Activated T-helper 17 cell treated with anti-CD3 and anti-CD28 coated beads, Interleukin-2, amount 50 U/mL, for 72 hours (primary cell): Measurements from ENCODE around the gene EVA1C. TPM values are rescaled to one million over a fixed set of nuclear protein-coding genes. Genes with fewer than 3 reads are reported as not detected.
A peak's percentile ranks its signal among the peaks of the same experiment; 100 is the strongest.
"Not testable (repeated sequence)": the region's sequence is repeated elsewhere in the genome, so short reads cannot be mapped to it uniquely, and the experiment has no call there.

Experiments used
- ATAC-seq: fragments of 150-1000 bp; cut with Tn5 transposase; replicated peaks from 2 replicates; pipeline ENCODE4 v1.10.0; 2021; ENCODE audit warnings: mild to moderate bottlenecking, moderate library complexity
- H3K27ac Mint-ChIP-seq: one replicate; pipeline ENCODE4 v1.8.0; 2022; ENCODE audit warnings: mixed read lengths
- H3K27me3 Mint-ChIP-seq: one replicate; pipeline ENCODE4 v1.8.0; 2022; ENCODE audit warnings: mixed read lengths
- H3K36me3 Mint-ChIP-seq: one replicate; pipeline ENCODE4 v1.8.0; 2022; ENCODE audit warnings: low read depth, mild to moderate bottlenecking, mixed read lengths
- H3K4me1 Mint-ChIP-seq: one replicate; pipeline ENCODE4 v1.8.0; 2022; ENCODE audit warnings: mixed read lengths
- H3K4me3 Mint-ChIP-seq: one replicate; pipeline ENCODE4 v1.8.0; 2022; ENCODE audit warnings: mild to moderate bottlenecking, mixed read lengths
- H3K9me3 Mint-ChIP-seq: one replicate; pipeline ENCODE4 v1.8.0; 2022; ENCODE audit warnings: mixed read lengths
- total RNA-seq, 2 donors: library from RNA; stranded (reverse); gene quantifications; one replicate each; pipeline ENCODE4 v1.2.3, GENCODE V29; 2022

EVA1C gene
- total RNA-seq, result 10 to 100 TPM in 1 of 2 donors, 1 to 10 TPM in 1; 10.0 to 13.1 TPM

DNA sequence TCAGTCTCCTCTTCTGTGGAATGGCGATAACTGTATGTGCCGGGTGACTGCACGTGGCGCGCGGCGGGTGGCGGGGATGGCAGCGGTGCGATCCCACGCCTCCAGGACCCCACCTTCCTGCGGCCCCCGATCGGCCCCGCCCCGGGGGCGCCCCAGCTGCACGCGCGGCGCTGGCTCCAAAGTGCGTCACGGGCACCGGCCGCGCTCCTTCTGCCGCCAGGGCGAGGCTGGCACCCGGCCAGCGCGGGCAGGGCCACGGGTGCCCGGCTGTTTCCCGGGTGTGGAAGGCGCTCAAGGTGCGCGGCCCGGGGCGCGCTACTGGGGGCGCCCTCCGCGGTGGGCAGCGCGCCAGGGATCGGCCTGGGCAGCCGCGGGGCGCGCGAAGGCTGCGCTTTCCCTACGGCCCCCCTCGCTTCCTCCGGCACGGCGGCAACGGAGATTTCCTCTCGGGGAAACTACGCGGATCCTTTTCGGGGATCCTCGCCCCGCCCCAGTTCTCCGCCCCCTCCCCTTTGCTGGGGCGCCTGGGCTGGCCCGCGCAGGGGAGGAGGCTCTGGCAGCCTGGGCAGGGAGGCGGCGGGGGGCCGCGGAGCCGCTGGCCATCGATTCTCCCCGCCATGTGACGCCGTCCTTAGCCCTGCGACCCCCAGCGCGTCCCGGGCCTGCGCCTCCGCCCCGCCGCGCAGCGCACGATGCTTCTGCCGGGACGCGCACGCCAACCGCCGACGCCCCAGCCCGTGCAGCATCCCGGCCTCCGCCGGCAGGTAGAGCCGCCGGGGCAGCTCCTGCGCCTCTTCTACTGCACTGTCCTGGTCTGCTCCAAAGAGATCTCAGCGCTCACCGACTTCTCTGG, at the start of gene EVA1C:
TSS of gene EVA1C (plus strand) at position 545 of the 853 bp plus-strand sequence. CDS start at position 693, 148 bp downstream.
- peak; percentile 69 for ATAC-seq
- H3K4me1 Mint-ChIP-seq, result peaks cover 44% of the 10 kb centered on the region
- H3K27me3 Mint-ChIP-seq, result no peaks in the 10 kb centered on the region
- peaks cover 12% of the 10 kb centered on the region for H3K36me3 Mint-ChIP-seq
- no peaks in the 10 kb centered on the region for H3K9me3 Mint-ChIP-seq
- H3K27ac Mint-ChIP-seq, result peak within 1 kb of the TSS; percentile 97
- H3K4me3 Mint-ChIP-seq, result peak within 1 kb of the TSS; percentile 97

DNA sequence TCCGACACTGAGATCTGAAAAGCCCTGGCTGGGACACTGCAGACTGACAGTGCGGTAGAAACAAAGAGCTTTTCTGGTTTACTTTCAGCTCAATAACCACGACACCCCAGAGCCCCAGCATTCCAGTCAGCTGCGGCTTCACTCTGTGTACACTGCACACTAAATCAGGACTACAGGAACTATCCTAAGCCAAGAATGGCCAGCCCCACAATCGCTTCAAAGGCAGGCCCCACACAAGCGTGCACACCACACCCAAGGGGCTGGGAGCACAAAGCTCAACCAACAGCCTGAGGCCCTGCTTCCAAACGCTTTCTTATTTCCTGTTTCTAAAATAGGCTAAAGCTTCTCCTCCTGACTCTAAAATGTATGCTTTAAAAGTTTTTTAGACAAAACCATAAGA, 48.1 kb upstream of the EVA1C start:
- ATAC-seq, result no peak
- Mint-ChIP-seq H3K4me1 (no peaks in the 10 kb centered on the region), H3K27me3 (no peaks in the 10 kb centered on the region), H3K4me3 (no peak overlapping the region), H3K9me3 (no peaks in the 10 kb centered on the region), H3K36me3 (peaks cover 100% of the 10 kb centered on the region), H3K27ac (no peak overlapping the region)

DNA sequence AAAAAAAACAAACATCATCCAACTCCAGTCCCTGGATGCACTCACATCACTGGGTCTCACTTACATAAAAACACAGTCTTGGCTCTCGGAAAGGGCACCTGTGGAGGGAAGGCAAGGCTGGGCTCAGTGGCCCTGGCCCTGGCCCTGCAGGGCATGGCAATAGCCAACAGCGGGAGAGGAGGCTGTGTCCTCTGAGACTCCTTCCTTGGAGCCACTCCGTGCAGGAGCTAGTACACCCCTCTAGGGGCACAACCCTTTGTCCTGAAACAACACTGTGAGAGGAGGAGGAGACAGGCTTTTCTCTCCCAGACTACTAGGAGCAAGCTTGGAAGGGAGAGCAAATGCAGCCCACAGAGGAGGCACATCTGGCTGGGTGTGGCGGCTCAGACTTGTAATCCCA, 47.7 kb upstream of the EVA1C start:
- Mint-ChIP-seq H3K36me3 (peaks cover 100% of the 10 kb centered on the region), H3K27ac (no peak overlapping the region), H3K4me1 (no peaks in the 10 kb centered on the region), H3K4me3 (no peak overlapping the region), H3K9me3 (no peaks in the 10 kb centered on the region), H3K27me3 (no peaks in the 10 kb centered on the region)
- no peak for ATAC-seq

- Mint-ChIP-seq H3K27ac (no peak overlapping the region), H3K4me3 (no peak overlapping the region), H3K36me3 (peaks cover 100% of the 10 kb centered on the region), H3K4me1 (no peaks in the 10 kb centered on the region), H3K27me3 (no peaks in the 10 kb centered on the region), H3K9me3 (no peaks in the 10 kb centered on the region)
- ATAC-seq, result no peak
Measured at GRCh38 chr21:32366191-32366590, 46.3 kb upstream of the EVA1C start.

DNA sequence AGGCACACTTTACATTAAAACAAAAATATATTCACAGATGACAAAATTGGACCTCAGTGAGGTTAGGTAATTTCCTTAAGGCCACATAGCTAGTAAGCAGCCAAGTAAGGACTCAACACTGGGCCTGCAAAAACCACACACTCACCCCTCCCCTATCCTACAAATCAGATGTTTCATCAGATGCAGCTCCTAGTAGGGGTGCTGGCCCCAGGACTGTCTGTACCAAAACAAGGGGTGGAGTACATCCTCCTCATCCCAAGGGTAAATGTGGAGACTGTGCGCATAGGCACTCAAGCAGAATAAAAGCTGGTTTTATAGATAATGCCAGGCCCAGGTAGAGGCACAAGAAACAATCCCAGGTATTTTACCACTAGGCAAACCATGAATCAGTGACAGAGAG, 45.3 kb upstream of the EVA1C start:
- H3K9me3 Mint-ChIP-seq, result no peaks in the 10 kb centered on the region
- no peak overlapping the region for H3K27ac Mint-ChIP-seq
- H3K27me3 Mint-ChIP-seq, result no peaks in the 10 kb centered on the region
- no peak for ATAC-seq
- H3K36me3 Mint-ChIP-seq, result peaks cover 100% of the 10 kb centered on the region
- no peaks in the 10 kb centered on the region for H3K4me1 Mint-ChIP-seq
- H3K4me3 Mint-ChIP-seq, result no peak overlapping the region

GRCh38 chr21:32368386-32368785, 44.1 kb upstream of the EVA1C start:
- Mint-ChIP-seq H3K36me3 (peaks cover 100% of the 10 kb centered on the region), H3K27me3 (no peaks in the 10 kb centered on the region), H3K27ac (no peak overlapping the region), H3K4me1 (no peaks in the 10 kb centered on the region), H3K9me3 (no peaks in the 10 kb centered on the region), H3K4me3 (no peak overlapping the region)
- ATAC-seq, result no peak

DNA sequence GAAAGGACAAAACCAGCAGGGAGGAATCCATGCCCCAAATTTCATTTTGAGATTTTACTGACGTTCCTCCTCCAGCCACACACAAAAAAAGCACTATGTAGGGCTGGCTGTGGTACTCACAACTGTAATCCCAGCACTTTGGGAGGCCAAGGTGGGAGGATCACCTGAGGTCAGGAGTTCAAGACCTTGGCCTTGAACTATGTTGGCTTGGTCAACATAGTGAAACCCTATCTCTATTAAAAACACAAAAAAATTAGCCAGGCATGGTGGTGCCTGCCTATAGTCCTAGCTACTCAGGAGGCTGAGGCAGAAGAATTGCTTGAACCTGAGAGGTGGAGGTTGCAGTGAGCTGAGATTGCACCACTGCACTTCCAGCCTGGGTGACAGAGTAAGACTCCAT, 43.5 kb upstream of the EVA1C start:
- not testable (repeated sequence) for H3K27ac Mint-ChIP-seq, H3K9me3 Mint-ChIP-seq, H3K27me3 Mint-ChIP-seq, H3K4me1 Mint-ChIP-seq, ATAC-seq, H3K4me3 Mint-ChIP-seq
- H3K36me3 Mint-ChIP-seq, result peaks cover 99% of the 10 kb centered on the region

DNA sequence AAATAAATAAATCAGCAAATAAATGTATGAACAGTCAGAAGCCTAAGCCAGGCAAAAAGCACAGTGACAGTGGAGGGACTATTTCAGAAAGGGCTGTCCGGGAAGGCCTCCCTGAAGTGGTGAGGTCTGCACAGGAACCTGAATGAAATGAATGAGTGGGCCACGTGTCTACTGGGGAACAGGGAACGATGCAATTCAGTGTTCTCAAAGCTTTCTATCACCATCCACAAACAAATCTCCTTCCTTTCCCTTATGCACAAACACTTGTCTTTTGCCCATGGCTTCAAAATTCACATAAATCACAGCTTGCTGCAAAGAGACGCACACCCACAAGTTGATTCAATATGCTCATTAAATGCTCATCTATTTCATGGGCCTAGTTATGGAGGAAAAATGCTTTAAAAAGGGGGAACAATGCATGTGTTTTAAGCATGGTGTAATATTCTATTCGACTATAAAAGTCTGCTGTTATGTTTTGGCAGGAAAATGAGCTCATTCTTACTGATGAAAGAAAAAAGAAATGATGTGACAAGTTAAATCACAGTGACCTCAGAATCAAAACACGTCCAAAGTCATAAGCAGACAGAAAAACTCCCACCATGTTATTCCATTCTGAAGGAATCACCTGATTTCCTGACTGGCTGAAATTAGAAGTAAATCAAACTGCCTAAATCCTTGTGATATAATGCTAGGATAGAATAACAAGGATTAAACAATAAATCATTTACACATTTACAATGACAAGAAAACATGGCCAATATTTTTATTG, 41.3 kb upstream of the EVA1C start:
- Mint-ChIP-seq H3K9me3 (no peaks in the 10 kb centered on the region), H3K36me3 (peaks cover 99% of the 10 kb centered on the region), H3K27ac (no peak overlapping the region), H3K4me3 (no peak overlapping the region), H3K27me3 (no peaks in the 10 kb centered on the region), H3K4me1 (no peaks in the 10 kb centered on the region)
- no peak for ATAC-seq

DNA sequence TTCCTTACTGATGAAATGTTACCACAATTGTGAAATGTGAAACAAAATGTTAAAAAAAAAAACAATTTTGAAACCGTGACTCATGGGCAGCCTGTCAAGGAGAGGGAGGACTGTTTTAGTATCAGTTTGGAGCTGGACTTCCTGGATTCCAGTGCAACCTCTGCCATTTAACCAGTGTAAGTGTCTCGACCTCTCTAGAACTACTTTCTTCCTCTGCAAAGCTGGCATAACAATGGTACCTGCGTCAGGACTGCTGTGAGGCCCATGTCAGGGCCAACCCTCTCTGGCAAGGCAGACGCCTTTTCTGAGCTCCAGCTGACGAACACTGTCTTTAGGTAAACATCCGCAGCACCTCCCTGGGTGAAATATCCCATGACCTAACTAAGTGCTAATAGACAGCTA, 40.6 kb upstream of the EVA1C start:
- Mint-ChIP-seq H3K4me1 (no peaks in the 10 kb centered on the region), H3K27ac (peak overlapping the region; percentile 64), H3K36me3 (peaks cover 99% of the 10 kb centered on the region), H3K4me3 (no peak overlapping the region), H3K9me3 (no peaks in the 10 kb centered on the region), H3K27me3 (no peaks in the 10 kb centered on the region)
- peak; percentile 61 for ATAC-seq

DNA sequence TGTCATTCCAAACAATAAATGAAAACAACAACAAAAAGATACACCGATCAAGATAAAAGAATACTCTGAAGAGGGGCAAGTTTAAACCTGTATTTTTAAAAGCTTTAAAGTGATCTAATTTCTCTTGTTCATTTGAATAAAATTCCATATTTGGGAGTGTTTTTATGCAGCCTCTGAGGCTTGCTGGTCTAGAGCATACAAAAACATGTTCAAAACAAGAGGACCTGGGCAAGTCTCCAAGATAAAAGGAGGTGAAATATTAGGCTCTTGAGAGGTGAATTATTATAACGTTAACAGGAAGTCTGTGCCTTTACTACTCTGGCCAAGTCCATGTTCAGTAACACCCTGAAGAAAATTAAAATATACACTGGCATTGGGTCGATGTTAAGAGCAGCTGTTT, 39.8 kb upstream of the EVA1C start:
- Mint-ChIP-seq H3K4me3 (no peak overlapping the region), H3K27me3 (no peaks in the 10 kb centered on the region), H3K27ac (peak overlapping the region; percentile 64), H3K36me3 (peaks cover 99% of the 10 kb centered on the region), H3K4me1 (no peaks in the 10 kb centered on the region), H3K9me3 (no peaks in the 10 kb centered on the region)
- ATAC-seq, result no peak

DNA sequence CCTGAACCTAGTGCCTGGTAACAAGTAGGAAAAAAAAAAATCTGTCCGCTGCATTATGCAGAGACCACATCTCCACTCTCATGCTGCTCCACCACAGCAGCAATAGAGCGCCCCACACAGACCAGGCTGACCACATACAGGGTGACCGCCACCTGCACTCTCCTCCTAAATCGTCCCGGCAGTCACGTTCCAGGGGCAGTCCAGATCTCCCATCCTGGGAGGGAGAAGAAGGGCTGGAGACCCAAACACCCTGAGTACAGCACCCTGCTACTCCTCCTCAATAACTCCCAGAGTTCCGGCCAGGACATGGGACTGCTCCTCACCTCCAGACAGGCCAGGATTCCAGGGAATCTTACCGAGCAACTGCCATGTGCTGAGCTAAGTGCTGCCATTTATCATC, 35.0 kb upstream of the EVA1C start:
- H3K36me3 Mint-ChIP-seq, result peaks cover 99% of the 10 kb centered on the region
- H3K4me1 Mint-ChIP-seq, result no peaks in the 10 kb centered on the region
- H3K9me3 Mint-ChIP-seq, result no peaks in the 10 kb centered on the region
- H3K4me3 Mint-ChIP-seq, result no peak overlapping the region
- no peak for ATAC-seq
- H3K27ac Mint-ChIP-seq, result no peak overlapping the region
- H3K27me3 Mint-ChIP-seq, result no peaks in the 10 kb centered on the region

DNA sequence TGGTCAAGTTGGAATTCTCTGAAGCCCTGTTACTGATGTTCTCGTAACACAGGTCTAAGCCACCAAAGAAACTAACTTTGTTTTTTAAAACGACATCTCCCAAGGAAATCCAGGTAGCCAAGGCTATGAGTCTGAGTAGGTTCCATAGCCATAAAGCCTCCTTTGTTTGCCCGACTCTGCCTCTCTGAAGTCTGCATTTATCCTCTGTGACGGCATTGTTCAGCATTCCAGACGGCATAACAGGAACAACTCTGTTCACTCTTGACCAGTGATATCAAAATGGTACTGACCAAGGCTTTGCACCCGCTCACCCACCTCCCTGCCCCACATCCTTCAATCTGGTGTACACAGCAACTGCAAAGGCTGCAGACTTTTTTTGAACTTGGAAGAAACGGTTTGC, 34.5 kb upstream of the EVA1C start:
- H3K27me3 Mint-ChIP-seq, result no peaks in the 10 kb centered on the region
- H3K9me3 Mint-ChIP-seq, result no peaks in the 10 kb centered on the region
- no peaks in the 10 kb centered on the region for H3K4me1 Mint-ChIP-seq
- no peak for ATAC-seq
- H3K4me3 Mint-ChIP-seq, result no peak overlapping the region
- H3K27ac Mint-ChIP-seq, result no peak overlapping the region
- peaks cover 99% of the 10 kb centered on the region for H3K36me3 Mint-ChIP-seq

GRCh38 chr21:32378956-32379355, 33.5 kb upstream of the EVA1C start:
- ATAC-seq, result no peak
- Mint-ChIP-seq H3K9me3 (no peaks in the 10 kb centered on the region), H3K36me3 (peaks cover 100% of the 10 kb centered on the region), H3K27me3 (no peaks in the 10 kb centered on the region), H3K27ac (no peak overlapping the region), H3K4me3 (no peak overlapping the region), H3K4me1 (no peaks in the 10 kb centered on the region)

GRCh38 chr21:32380940-32381339, 31.6 kb upstream of the EVA1C start:
- no peak overlapping the region for H3K4me3 Mint-ChIP-seq
- H3K36me3 Mint-ChIP-seq, result peaks cover 100% of the 10 kb centered on the region
- no peaks in the 10 kb centered on the region for H3K27me3 Mint-ChIP-seq
- H3K27ac Mint-ChIP-seq, result no peak overlapping the region
- H3K9me3 Mint-ChIP-seq, result no peaks in the 10 kb centered on the region
- no peak for ATAC-seq
- H3K4me1 Mint-ChIP-seq, result no peaks in the 10 kb centered on the region

GRCh38 chr21:32381571-32381970, 30.9 kb upstream of the EVA1C start:
- H3K27ac Mint-ChIP-seq, result no peak overlapping the region
- no peaks in the 10 kb centered on the region for H3K9me3 Mint-ChIP-seq
- peaks cover 98% of the 10 kb centered on the region for H3K36me3 Mint-ChIP-seq
- no peaks in the 10 kb centered on the region for H3K4me1 Mint-ChIP-seq
- H3K4me3 Mint-ChIP-seq, result no peak overlapping the region
- ATAC-seq, result no peak
- no peaks in the 10 kb centered on the region for H3K27me3 Mint-ChIP-seq
